Thymus (tissue), 11 donors: Measurements from ENCODE around the gene APH1B. TPM values are rescaled to one million over a fixed set of nuclear protein-coding genes. Genes with fewer than 3 reads are reported as not detected.

Source experiments
- DNase-seq, 9 donors: peaks; one replicate each; pipeline ENCODE4 v3.0.0-alpha.2; 2013; ENCODE audit warnings: low spot score in 9 of 9, low read depth in 6 of 9, missing footprints in 1 of 9
- H3K27ac ChIP-seq, 2 donors: one replicate each; pipeline ENCODE4 v1.5.1; 2013; ENCODE audit warnings: control low read depth in 1 of 2, low read depth in 1 of 2, low read length in 1 of 2, mild to moderate bottlenecking in 1 of 2, moderate library complexity in 1 of 2
- H3K27me3 ChIP-seq, 2 donors: one replicate each; pipeline ENCODE4 v1.5.1; 2013; ENCODE audit warnings: low read length in 1 of 2; ENCODE audit not compliant: control insufficient read depth in 2 of 2, insufficient read depth in 1 of 2
- H3K36me3 ChIP-seq, 2 donors: one replicate each; pipeline ENCODE4 v1.5.1; 2013; ENCODE audit warnings: low read length in 1 of 2, mild to moderate bottlenecking in 1 of 2, moderate library complexity in 1 of 2; ENCODE audit not compliant: control insufficient read depth in 2 of 2, insufficient read depth in 2 of 2
- H3K4me1 ChIP-seq, 2 donors: one replicate each; pipeline ENCODE4 v1.5.1; 2013; ENCODE audit warnings: low read length in 2 of 2; ENCODE audit not compliant: control insufficient read depth in 2 of 2, insufficient read depth in 2 of 2
- H3K4me3 ChIP-seq, 2 donors: one replicate each; pipeline ENCODE4 v1.5.1; 2013; ENCODE audit warnings: low read length in 2 of 2, control low read depth in 1 of 2, mild to moderate bottlenecking in 1 of 2
- H3K9me3 ChIP-seq, 2 donors: one replicate each; pipeline ENCODE4 v1.5.1; 2013; ENCODE audit warnings: low read length in 1 of 2, mild to moderate bottlenecking in 1 of 2; ENCODE audit not compliant: control insufficient read depth in 2 of 2, insufficient read depth in 1 of 2
- WGBS: extraction: QIAGEN DNeasy Blood & Tissue Kit; methylation state at CpG from one replicate; pipeline ENCODE4 v1.1.7; 2013; 5-methylcytosine and 5-hydroxymethylcytosine counted together
- polyA plus RNA-seq: library from polyadenylated mRNA; stranded (reverse); fragments of 200-250 nt; gene quantifications from one replicate; pipeline ENCODE4 v1.2.3, GENCODE V29; 2013
- total RNA-seq: library from RNA; stranded (reverse); fragments of 120-200 nt; gene quantifications from one replicate; pipeline ENCODE4 v1.2.4, GENCODE V29; 2013
- donor health status: healthy.

Gene APH1B
- total and polyA plus RNA-seq, 2 donors, result 9.5 to 11.0 TPM

- Histone ChIP-seq H3K9me3 (no peaks in the 10 kb centered on the region), H3K4me3 (no peak overlapping the region), H3K27ac (no peak overlapping the region), H3K36me3 (peaks cover 0 to 23% of the 10 kb centered on the region in 2 donors), H3K4me1 (no peaks in the 10 kb centered on the region), H3K27me3 (no peaks in the 10 kb centered on the region)
- WGBS, result 98% methylated on average over 6 of the region's 6 CpGs
- DNase-seq, result no peak
These were observed 6.9 kb downstream of the APH1B start for GRCh38 chr15:63284335-63284734.

GRCh38 chr15:63287109-63287508 is 9.7 kb downstream of the APH1B start:
- no peak for DNase-seq
- H3K36me3 ChIP-seq, result peaks cover 0 to 23% of the 10 kb centered on the region in 2 donors
- no peak overlapping the region for H3K4me3 ChIP-seq
- 93% methylated on average over 2 of the region's 2 CpGs for WGBS
- H3K4me1 ChIP-seq, result no peaks in the 10 kb centered on the region
- no peaks in the 10 kb centered on the region for H3K27me3 ChIP-seq
- H3K27ac ChIP-seq, result no peak overlapping the region
- H3K9me3 ChIP-seq, result no peaks in the 10 kb centered on the region

GRCh38 chr15:63288342-63288741 is 10.9 kb downstream of the APH1B start:
- H3K27me3 ChIP-seq, result no peaks in the 10 kb centered on the region
- no peak overlapping the region for H3K4me3 ChIP-seq
- H3K9me3 ChIP-seq, result no peaks in the 10 kb centered on the region
- H3K36me3 ChIP-seq, result peaks cover 0 to 23% of the 10 kb centered on the region in 2 donors
- no peak overlapping the region for H3K27ac ChIP-seq
- peak in 1 of 9 donors; percentile 30 for DNase-seq
- 98% methylated on average over 1 of the region's 1 CpG for WGBS
- H3K4me1 ChIP-seq, result no peaks in the 10 kb centered on the region

GRCh38 chr15:63288778-63289378 is 11.5 kb downstream of the APH1B start:
- Histone ChIP-seq H3K4me3 (no peak overlapping the region), H3K27me3 (no peaks in the 10 kb centered on the region), H3K9me3 (no peaks in the 10 kb centered on the region), H3K27ac (no peak overlapping the region), H3K36me3 (peaks cover 0 to 23% of the 10 kb centered on the region in 2 donors), H3K4me1 (no peaks in the 10 kb centered on the region)
- WGBS, result 9% methylated on average over 4 of the region's 4 CpGs
- peak in 7 of 9 donors; percentile 54 to 88 (median 66) for DNase-seq

- peaks cover 0 to 10% of the 10 kb centered on the region in 2 donors for H3K36me3 ChIP-seq
- peaks cover 19 to 21% of the 10 kb centered on the region in 2 donors for H3K4me1 ChIP-seq
- no peak overlapping the region for H3K27ac ChIP-seq
- DNase-seq, result no peak
- no peak overlapping the region for H3K4me3 ChIP-seq
- no peaks in the 10 kb centered on the region for H3K27me3 ChIP-seq
- no peaks in the 10 kb centered on the region for H3K9me3 ChIP-seq
These were observed 14.1 kb downstream of the APH1B start for GRCh38 chr15:63291507-63291906.

GRCh38 chr15:63292241-63292640 is 14.8 kb downstream of the APH1B start:
- WGBS, result 98% methylated on average over 3 of the region's 3 CpGs
- Histone ChIP-seq H3K4me1 (peaks cover 19 to 21% of the 10 kb centered on the region in 2 donors), H3K9me3 (no peaks in the 10 kb centered on the region), H3K4me3 (no peak overlapping the region), H3K27me3 (no peaks in the 10 kb centered on the region), H3K27ac (no peak overlapping the region), H3K36me3 (peaks cover 0 to 6% of the 10 kb centered on the region in 2 donors)
- no peak for DNase-seq

- 96% methylated on average over 5 of the region's 5 CpGs for WGBS
- no peak for DNase-seq
- Histone ChIP-seq H3K9me3 (no peaks in the 10 kb centered on the region), H3K27ac (no peak overlapping the region), H3K36me3 (peaks cover 0 to 5% of the 10 kb centered on the region in 2 donors), H3K27me3 (no peaks in the 10 kb centered on the region), H3K4me1 (peaks cover 19 to 21% of the 10 kb centered on the region in 2 donors), H3K4me3 (no peak overlapping the region)
These were observed 15.4 kb downstream of the APH1B start for GRCh38 chr15:63292771-63293170.

GRCh38 chr15:63294359-63294758 is 17.0 kb downstream of the APH1B start:
- Histone ChIP-seq H3K27ac (no peak overlapping the region), H3K9me3 (no peaks in the 10 kb centered on the region), H3K36me3 (peaks cover 3 to 5% of the 10 kb centered on the region in 2 donors), H3K4me1 (peaks cover 19 to 21% of the 10 kb centered on the region in 2 donors), H3K4me3 (no peak overlapping the region), H3K27me3 (no peaks in the 10 kb centered on the region)
- WGBS, result 97% methylated on average over 3 of the region's 3 CpGs
- no peak for DNase-seq

GRCh38 chr15:63295341-63295740 is 17.9 kb downstream of the APH1B start:
- peak overlapping the region; percentile 70 to 84 for H3K27ac ChIP-seq
- peaks cover 8 to 9% of the 10 kb centered on the region in 2 donors for H3K36me3 ChIP-seq
- no peaks in the 10 kb centered on the region for H3K9me3 ChIP-seq
- peak in 5 of 9 donors; percentile 46 to 79 (median 54) for DNase-seq
- H3K27me3 ChIP-seq, result no peaks in the 10 kb centered on the region
- H3K4me3 ChIP-seq, result no peak overlapping the region
- H3K4me1 ChIP-seq, result peaks cover 19 to 21% of the 10 kb centered on the region in 2 donors
